ENCODE results near the gene NDUFS2.
A peak's percentile ranks its signal among the peaks of the same experiment; 100 is the strongest.
"Not testable (repeated sequence)": the region's sequence is repeated elsewhere in the genome, so short reads cannot be mapped to it uniquely, and the experiment has no call there.

Gene NDUFS2

GRCh38 chr1:161251579-161251978 is 49.4 kb downstream of the NDUFS2 start:
- no peak for DNase-seq (ENCODE audit: low read depth)

- not testable (repeated sequence) for DNase-seq (ENCODE audit: low read depth)
Observed at GRCh38 chr1:161255302-161255701, 53.1 kb downstream of the NDUFS2 start.

DNA sequence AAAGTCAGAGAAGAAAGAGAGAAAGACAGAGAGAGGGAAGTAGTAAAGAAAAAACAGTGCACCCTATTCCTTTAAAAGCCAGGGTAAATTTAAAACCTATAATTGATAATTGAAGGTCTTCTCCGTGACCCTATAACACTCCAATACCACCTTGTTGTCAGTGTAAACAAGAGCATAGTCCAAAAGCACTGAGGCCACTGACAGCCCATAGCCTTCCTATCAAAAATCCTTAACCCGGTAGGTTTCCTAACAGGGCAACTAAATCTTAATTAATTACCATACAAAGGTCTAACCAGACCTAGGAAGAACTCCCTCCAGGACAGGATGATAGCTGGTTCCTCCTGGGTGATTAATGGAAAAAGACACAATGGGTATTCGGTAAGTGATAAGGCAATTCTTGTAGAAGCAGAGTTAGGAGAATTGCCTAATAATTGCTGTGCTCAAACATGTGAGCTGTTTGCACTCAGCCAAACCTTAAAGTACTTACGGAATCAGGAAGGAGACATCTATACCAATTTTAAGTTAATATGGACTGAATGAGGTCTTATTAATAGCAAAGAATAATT is 53.9 kb downstream of the NDUFS2 start:
- not testable (repeated sequence) for DNase-seq (ENCODE audit: low read depth)

- DNase-seq (ENCODE audit: low read depth), result not testable (repeated sequence)
Observed at GRCh38 chr1:161257109-161257508, 54.9 kb downstream of the NDUFS2 start.

- DNase-seq (ENCODE audit: low read depth), result peak; percentile 60
Observed at GRCh38 chr1:161258439-161259344, 56.5 kb downstream of the NDUFS2 start, which contains the start of gene PCP4L1. TSS of gene PCP4L1 (plus strand) at chr1:161258745. CDS start at chr1:161258975, 230 bp downstream.

GRCh38 chr1:161259345-161259702 is 57.2 kb downstream of the NDUFS2 start:
- no peak for DNase-seq (ENCODE audit: low read depth)

- no peak for DNase-seq (ENCODE audit: low read depth)
Observed at GRCh38 chr1:161259765-161260164, 57.6 kb downstream of the NDUFS2 start.

GRCh38 chr1:161260376-161261260 is 58.5 kb downstream of the NDUFS2 start:
- no peak for DNase-seq (ENCODE audit: low read depth)

- no peak for DNase-seq (ENCODE audit: low read depth)
Observed at GRCh38 chr1:161261261-161262235, 59.4 kb downstream of the NDUFS2 start.

Data from ELR (cell line).